IPS DF 19.7 (cell line): Measurements from ENCODE around the gene PFKFB4.

Experiments
- DNase-seq: peaks from one replicate; pipeline ENCODE4 v3.0.0-alpha.2; 2013; ENCODE audit warnings: low read depth, low spot score

The PFKFB4 gene

DNA sequence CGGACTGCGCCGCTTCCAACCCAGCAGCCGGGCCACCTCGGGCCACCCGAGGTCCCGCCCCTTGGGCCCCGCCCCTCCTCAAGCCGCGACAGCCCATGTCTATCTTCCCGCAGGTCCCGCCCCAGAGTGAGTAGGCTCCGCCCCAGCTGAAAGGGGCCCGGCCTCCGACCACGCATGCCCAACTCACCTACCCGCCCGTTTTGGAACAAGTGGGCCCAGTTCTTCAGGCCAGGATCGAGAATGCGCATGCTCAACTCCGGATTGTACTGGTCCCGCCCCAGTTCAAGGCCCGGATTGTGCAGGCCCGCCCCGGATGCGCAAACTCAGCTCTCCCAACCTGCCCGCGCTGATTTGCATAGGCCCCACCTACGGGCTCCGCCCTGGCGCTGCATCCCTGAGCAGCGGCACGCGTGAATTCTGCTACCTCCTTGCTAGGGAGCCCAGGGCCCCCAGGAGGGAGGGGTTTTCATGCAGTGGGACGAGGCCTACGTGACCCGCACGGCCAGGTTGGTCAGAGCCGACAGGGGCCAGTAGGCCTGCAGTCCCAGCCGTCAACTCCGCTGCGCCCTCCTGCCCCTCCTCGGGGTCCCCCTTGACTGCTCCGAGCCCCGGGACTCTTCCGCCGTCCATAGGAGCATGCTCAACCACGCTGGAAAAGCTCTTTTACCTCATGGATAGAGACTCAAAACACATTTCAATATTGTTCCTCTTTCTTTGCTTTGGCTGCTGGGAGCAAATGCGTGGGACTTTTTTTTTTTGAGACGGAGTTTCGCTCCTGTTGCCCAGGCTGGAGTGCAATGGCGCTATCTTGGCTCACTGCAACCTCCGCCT is at the start of gene PFKFB4:
TSS of gene PFKFB4 (minus strand) at position 8 of the 831 bp plus-strand sequence. CDS start 26 bp downstream, outside the sequence.
- DNase-seq, result peak; percentile 93

DNA sequence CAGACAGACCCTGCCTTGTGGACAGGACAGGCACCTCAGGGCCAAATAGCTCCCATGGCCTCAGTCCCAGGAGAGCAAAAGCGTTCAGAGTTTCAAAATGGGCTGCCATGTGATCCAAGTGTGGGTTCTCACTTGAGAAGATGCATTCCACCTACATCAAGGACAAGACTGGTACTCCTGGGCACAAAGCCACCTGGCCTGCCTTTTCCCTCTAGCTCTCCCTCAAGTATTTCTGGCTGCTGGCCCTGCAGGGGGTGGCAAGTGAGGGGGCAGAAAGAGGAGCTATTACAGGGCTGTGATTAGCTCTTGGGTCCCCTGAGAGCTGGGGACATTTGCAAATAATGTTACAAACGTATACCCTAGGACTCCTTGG is 45.0 kb upstream of the PFKFB4 start:
- no peak for DNase-seq

DNA sequence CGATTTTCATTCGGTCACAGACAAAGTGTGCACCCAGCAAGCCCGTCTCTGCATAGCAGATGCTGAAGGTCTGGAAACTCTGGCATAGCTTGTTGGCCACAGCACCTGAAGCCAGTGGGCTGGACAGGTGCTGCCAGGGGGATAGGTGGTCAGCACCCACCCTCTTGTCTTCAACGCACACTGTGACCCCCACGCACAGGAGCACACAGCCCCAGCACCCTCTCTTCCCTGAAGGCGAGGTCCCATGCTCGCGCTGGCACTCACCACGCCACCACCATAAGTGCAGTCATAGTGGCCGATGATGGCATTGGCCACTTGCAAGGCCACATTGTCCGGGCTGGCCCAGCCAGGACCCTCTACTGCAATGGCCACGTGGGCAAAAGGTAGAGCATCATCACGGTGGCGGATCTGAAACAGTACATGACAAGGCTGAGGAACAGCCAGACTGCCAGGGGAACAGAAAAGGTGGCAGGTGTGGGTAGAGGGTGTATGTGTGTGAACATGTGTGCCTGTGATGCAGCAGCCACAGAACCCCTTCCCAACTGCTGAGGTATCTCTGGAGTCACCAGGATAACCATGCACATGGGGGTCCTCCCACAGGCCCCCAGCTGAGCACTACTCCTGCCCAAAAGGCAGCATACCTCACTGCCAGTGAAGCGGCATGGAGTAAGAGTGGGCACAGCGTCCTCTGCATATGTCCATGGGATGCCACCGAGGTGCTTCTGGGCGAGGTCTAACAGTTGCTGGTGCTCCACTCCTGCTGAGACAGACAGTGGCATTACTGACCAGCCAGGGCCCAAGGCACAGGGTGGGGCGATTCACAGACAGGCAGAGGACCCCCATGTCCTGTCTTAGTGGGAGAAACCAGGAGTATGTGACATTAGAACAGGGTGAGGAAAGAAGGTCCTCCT is 44.4 kb upstream of the PFKFB4 start:
- DNase-seq, result no peak

DNA sequence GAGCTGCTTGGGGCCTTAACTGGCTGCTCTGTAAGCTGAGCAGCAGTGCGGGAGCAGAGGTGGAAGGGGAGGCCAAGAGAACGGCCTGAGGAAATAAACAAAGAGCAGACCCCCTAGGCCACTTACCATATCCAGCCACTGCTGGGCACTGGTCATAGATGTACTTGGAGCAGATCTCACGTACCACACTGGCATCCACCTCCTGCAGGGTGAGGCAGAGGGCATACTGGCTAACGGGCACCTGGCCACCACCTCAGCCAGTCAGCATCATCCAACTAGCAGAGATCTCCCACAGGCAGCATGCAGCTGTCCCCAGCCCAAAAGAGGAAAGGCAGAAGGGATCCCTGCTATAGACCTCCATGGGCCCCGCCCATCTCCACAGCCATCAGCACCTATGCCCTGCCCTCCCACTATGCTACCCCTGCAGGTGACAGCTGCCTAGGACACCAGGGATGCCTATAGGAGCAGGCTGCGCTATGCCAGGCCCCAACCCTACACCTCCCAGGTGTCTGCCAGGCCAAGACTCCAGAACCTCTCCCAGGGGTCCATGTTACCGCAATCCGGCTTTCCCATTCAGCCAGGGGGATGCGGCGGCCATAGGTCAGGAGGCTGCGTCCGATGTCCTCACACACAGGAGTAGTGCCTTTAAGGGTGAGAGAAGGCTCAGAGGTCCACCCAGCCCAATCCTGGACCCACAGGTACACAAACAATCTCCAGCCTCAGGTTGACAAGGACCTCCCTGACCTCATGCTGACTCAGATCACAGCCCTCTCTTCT is 43.1 kb upstream of the PFKFB4 start:
- no peak for DNase-seq

DNA sequence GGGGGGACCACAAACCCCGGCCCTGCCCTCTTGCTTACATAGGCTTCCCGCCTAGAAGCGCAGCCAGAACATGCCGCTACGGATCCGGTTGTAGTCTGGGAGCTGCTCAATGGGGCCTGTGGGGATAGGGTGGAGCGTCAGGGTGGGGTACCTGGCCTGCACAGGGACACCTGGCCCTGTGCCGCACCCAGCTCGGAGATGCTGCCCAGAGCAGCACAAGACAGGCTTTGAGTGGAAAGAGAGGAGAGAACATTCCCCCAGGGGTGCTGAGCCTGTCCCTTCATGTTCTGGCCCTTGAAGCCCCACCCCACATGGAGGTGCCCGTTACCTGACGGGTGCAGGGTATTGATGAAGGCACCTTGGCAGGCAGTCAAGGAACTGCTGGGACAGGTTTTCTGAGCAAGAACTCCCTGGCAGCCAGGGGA is 42.5 kb upstream of the PFKFB4 start:
- no peak for DNase-seq

DNA sequence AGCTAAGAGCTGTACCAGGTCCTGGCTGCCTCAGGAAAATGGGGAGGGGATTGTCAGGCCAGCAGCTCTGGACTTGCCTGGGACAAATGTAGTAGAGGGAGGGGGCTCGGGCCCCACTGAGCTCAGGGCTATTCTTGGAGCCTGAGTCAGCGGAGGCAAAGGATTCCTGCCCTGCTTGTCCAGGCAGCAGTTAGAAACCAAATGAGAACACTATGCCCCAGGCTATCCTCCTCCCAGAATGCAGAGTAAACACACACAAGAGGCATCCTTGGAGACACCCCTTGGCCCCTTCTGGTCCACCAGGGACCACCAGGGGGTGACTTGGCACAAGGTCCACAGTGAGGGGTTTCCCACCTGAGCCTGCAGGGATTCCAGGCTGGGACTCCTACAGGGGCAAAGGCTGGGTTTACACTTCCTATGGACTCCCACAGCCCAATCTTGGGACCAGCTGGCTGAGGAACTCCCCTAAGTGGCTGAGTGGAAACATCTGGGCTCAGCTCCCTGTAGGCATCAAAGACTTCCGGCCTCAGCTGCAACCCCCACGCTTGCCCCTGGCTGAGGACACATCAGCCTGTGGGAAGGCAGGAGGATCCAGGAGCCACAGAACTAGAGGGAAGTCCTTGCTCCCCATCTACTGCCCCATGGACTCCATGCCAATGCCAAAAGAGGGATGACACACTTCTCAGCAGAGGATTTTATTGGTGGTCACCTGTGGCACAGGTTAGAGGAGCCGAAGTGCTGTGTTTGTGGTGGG is 41.9 kb upstream of the PFKFB4 start:
- DNase-seq, result no peak

DNA sequence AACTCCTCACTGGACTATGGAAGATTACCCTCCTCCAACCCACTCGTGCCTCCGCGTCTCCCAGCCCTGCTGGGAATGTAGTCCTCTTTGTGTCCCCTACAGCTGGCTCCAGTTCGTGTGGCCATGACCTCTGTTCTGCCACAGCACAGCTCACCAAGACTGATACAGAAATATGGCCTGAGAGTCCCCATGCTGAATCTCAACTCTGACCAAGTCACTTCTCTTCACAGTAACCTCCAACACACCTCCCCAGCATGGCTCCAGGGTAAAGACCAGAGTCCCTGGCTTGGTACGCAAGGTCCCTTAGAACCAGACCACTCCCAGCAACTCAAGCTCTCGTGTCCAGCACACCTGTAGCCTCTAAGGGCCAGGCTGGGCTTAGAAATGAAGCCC is 40.8 kb upstream of the PFKFB4 start:
- no peak for DNase-seq

DNA sequence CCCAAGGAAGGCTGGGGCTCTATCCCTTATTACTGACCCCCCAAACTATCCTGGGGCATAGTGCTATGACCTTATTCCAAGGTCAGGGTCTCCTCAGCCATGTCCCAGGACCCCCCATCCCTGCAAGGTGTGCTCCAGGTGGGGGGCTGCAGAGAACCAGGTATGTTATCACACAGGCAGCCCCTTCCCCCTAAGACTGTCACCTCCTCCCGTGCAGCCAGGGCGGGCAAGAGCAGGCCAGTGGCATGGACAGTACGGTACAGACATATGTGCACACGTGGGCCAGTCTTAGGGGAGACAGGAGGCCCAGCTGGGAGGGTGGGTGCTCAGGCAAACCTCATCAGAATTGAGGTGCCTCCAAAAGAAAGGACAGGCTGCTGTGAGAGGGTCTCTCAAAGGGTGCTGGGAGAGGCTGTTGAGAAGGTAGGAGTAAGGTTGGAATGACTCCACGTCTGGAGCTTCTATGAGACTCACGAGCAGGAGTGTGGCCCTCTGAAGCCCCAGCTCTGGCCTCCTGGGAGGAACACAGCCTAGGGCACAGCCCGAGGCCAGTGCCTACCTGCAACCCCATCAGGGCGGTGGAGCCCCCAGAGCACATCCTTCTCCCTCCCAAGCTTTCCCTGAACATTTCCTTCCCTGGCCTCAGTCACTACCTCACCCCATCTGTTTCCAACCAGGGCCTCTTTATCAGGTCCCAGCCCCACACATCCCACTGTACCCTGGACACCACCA is 40.2 kb upstream of the PFKFB4 start:
- DNase-seq, result no peak

DNA sequence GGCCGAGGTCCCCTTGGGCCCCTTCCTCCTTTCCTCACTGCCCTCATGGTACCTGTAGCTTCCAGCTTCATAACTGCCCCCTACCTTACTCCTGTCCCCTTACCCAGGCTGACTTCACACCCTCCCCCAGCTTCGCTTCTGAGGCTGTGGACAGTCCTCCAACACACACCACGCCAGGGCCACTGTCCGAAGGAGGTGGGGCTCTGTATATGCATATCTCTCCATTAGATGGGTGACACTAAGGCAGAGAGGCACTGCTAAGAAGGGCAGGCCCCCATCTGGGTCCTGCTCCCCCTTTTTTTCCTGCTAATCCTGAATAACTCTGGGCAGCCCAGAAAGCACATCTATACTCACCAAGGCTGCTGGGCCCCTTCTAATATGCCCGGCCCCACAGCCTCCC is 39.6 kb upstream of the PFKFB4 start:
- DNase-seq, result no peak

DNA sequence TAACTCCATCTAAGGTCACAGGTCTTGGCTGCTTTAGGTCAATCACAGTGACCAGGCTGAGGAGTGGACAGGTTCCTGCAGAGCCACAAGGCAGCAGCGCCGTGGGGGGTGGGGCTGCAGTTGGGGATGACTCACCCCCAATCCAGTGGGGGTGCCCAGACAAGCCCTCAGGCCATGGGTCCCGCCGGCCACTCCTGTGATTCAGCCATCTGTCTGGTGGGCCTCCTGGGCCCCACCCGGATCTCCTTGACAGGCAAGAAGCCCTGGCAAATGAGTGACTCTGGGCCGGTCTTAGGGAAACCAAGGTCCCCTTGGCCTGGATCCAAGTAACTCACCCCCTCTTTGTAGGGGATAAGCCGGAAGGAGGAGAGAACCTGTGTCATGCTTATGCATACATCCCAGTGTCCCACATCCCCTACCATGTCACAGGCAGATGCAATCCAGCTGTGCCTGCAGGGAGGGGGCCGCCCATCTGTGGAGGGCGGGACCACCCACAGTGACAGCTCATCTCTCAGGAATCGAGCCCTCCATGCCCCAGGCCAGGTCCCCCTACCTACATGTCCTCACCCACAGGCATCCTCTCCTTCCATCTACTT is 39.0 kb upstream of the PFKFB4 start:
- DNase-seq, result peak; percentile 54

DNA sequence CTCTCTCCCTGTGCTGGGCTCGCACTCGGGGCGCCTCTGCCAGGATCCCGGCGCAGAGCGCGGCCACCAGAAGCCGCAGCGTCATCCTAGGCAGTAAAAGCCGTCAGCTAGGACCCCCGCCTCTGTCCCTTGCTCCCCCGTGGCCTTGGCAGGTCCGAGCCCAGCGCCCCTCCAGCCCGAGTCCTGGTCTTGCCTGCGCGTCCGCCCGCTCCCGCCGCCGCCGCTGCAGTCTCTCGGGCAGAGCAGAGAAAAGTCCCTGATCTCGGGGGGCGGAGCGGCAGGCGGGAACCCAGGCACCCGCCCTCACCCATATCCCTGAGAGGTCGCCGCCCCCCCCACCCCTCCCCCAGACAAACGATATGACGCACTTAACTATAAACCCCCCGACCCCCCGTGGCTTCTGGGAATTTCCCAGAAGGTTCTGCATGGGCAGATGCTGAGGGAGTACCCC is 38.5 kb upstream of the PFKFB4 start, which contains the start of gene COL7A1:
TSS of gene COL7A1 (minus strand) at position 255 of the 451 bp plus-strand sequence. CDS start at position 85, 170 bp downstream.
- DNase-seq, result no peak

DNA sequence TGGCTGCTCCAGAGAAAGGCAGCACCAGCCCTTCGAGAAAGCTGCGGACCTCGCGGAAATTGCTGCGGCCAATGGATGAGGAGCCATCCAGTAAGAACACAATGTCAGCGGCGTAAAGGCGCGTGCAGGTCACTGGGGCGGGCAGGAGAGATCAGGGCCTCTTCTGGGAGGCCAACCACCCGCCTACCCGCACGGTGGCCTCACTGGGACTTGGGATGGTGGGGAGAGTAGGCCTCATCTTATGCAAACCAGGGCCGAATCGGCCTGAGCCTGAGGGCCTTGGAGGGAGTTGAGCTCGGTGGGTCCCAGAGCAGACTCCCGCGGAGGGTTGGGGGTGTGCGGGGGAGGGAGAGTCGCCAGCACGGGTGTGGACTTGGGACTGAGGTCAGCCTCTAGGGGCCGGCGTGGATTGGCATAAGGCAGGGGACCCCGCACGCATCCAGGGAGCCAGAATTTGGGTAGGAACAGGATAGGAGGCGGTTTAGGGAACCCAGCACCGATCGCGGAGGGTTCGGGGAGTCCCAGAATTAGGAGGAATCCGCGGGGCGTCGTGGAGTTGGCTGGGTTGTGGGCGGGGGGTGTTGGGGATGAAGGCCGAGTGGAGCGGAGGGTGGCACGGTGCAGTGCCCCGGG is 37.9 kb upstream of the PFKFB4 start:
- no peak for DNase-seq

DNA sequence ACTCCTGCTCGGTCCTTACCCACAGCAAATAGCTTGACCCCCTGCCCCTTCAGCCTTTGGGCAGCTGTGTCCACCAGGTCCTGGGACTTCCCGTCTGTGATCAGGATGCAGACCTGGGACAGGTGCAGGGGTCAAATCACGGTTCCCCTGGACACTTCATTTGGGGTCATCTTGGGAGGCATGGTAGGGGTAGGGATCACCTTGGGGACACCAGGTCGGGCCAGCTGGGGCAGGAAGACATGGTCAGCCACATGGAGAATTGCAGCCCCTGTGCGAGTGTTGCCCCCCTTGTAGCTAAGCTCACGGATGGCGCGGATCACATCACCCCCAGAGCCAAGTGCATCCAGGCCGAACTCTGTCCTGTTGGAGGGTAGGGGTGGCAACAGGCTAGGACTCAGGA is 36.7 kb upstream of the PFKFB4 start:
- DNase-seq, result no peak

DNA sequence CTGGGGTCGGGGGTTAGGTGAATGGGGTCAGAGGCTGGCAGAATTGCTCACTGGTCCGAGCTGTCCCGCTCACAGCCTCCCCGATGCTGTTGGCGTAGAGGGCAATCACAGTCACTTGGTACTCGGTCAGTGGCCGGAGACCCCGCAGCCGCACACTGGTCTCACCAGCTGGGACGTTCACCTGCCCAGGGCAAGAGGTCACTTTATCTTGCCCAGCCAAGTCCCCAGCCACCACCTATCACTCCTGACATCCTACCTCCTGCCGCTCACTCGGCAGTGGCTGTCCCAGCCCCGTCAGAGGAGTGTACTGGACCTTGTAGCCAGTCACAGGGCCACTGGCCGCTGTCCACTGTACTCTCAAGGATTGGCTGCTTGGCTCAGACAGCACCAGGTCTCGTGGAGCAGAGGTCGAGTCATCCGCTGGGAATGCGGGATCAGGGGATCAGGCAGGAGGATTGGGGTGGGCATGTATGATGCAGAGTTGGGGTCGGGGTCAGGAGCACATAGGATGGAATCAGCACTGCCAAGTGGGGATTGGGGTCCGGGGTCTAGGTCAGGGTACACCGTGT is 36.0 kb upstream of the PFKFB4 start:
- DNase-seq, result no peak

DNA sequence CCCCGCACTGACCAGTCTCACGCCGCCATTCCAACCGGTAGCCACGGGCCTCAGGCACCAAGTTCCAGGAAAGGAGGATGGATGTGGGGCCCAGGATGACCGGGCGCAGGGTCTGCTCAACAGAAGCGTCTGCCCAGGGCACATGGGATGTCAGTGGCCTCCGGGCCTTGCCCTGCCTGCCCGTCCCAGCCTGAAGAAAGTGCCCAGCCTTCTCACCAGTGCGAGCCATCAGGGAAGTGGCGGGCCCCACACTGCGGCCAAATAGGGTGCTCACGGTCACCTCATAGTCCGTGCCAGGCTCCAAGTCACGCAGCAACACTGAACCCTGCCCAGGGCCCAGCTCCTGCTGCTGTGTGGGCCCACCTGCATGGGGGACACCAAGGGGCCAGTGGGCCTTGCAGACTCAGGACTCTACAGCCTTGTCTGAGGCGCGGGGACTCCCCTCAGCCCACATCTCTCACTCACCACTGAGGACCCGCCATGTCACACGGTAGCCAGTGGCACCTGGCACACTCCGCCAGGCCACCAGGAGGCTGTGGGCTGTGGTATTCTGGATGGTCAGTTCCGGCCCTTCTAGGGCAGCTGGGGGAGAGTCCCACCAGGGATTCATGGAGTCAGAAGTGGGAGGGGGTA is 35.4 kb upstream of the PFKFB4 start:
- DNase-seq, result no peak

DNA sequence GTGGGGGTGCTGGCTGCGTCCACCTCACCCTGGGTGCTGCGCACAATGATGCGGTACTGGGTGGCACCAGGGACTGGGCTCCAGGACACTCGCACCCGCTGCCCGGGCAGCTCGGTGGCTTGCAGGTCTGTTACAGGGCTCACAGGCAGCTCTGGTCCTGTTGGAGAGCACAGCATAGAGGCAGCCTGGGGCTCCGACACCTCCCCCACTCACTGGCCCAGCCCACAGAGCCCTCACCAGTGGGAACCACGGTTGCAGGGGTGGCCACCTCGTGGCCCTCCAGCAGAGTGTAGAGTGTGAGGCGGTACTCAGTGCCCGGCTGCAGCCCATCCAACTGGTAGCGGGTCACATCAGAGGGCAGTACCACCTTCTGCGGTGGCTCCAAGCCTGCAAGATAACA is 34.8 kb upstream of the PFKFB4 start:
- DNase-seq, result no peak

DNA sequence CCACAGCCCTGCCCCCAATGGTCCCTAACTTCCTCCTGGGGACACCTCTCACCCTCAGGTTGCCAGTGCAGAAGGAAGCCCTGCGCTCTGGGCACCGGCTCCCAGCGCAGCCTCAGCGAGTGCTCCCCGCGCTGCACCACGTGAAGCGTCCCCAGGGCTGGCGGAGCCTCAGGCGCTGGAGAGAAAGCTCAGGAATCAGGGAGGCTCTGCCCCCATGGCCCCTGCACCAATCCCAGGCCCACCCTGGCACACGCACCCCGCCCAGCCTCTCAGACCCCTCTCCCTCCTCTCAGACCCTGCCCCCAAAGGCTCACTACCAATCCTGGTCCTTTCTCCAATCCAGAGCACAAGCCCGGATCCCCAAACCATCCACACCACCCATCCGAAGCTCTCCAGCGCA is 31.6 kb upstream of the PFKFB4 start:
- no peak for DNase-seq

DNA sequence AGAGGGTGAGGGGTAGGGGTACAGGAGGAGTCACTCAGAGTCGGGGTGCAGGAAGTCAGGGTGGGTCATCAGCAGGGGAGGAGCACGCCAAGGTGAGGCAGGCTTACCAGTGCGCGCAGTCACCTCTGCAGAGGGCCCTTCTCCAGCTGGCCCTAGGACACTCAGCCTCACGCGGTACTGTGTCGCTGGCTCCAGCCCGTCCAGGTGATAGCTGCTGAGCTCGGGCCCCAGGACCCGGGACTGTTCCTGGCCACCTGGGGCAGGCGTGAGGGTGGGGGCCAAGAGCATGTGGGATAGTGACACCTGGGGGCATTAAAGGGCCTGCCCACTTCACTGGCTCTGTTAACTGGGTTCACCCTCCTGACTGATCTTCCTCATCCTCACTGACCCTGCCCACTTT is 31.1 kb upstream of the PFKFB4 start:
- no peak for DNase-seq

DNA sequence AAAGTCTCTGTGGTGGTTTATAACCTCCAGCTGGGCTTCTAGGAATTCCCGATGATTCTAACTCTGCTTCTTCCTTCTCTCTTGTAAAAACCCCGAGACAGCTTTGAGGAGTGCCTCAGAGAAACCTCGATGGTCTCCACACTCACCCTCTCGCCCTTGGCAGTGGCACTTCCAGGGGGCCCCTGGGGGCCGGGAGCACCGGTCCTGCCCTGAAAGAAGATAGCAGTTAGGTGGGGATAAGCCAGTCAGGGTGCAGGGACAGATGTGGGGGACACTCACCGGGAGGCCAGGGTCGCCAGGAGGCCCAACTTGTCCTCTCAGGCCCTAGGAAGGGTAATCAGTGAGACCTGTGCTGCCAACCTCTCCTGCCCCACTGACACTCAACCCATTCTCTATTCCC is 28.8 kb upstream of the PFKFB4 start:
- DNase-seq, result no peak
